Stimulated activated CD4-positive, alpha-beta T cell treated with anti-CD3 and anti-CD28 coated beads, Interleukin-12 subunit alpha, Interleukin-12 subunit beta, amount 100 ng/mL, for 48 hours (primary cell): ENCODE data around the gene DPEP3.
A peak's percentile ranks its signal among the peaks of the same experiment; 100 is the strongest.
"Not testable (repeated sequence)": the region's sequence is repeated elsewhere in the genome, so short reads cannot be mapped to it uniquely, and the experiment has no call there.

Source experiments
- DNase-seq, 3 donors: peaks; one replicate each; pipeline ENCODE4 v3.0.0-alpha.2; 2020; ENCODE audit warnings: low read depth in 2 of 3, low spot score in 1 of 3

The DPEP3 gene

GRCh38 chr16:67945392-67945933 is 34.8 kb downstream of the DPEP3 start:
- DNase-seq: no peak

GRCh38 chr16:67944690-67945391 is 35.5 kb downstream of the DPEP3 start:
- no peak for DNase-seq

- no peak for DNase-seq
These were observed 36.4 kb downstream of the DPEP3 start, which contains the start of gene LCAT for GRCh38 chr16:67943619-67944504. Gene LCAT, minus strand, starts transcription at chr16:67944120. Its CDS starts 19 bp downstream, at chr16:67944101.

- DNase-seq: no peak
These were observed 37.1 kb downstream of the DPEP3 start for GRCh38 chr16:67943256-67943618.

GRCh38 chr16:67942510-67943255 is 37.6 kb downstream of the DPEP3 start:
- DNase-seq: no peak

- DNase-seq: no peak
These were observed 38.1 kb downstream of the DPEP3 start for GRCh38 chr16:67942200-67942509.

- DNase-seq: no peak
These were observed 38.7 kb downstream of the DPEP3 start for GRCh38 chr16:67941469-67942199.

GRCh38 chr16:67940446-67941089 is 39.7 kb downstream of the DPEP3 start:
- no peak for DNase-seq

- peak in 1 of 3 donors; percentile 26 for DNase-seq
These were observed 40.5 kb downstream of the DPEP3 start for GRCh38 chr16:67939507-67940445.

GRCh38 chr16:67937713-67938112 is 42.6 kb downstream of the DPEP3 start:
- DNase-seq: not testable (repeated sequence)

- DNase-seq: peak; percentile 63 to 70 (median 68)
These were observed 43.3 kb downstream of the DPEP3 start for GRCh38 chr16:67936880-67937605.

- peak in 2 of 3 donors; percentile 25 to 29 for DNase-seq
These were observed 44.0 kb downstream of the DPEP3 start, which contains the start of gene PSMB10 for GRCh38 chr16:67936124-67936879. Gene PSMB10, minus strand, starts transcription at chr16:67936850. Its CDS starts 101 bp downstream, at chr16:67936749.

- DNase-seq: peak; percentile 95
These were observed 44.7 kb downstream of the DPEP3 start for GRCh38 chr16:67935402-67936123.

- DNase-seq: no peak
These were observed 45.2 kb downstream of the DPEP3 start for GRCh38 chr16:67935101-67935401.

GRCh38 chr16:67934306-67935100 is 45.8 kb downstream of the DPEP3 start:
- no peak for DNase-seq

- no peak for DNase-seq
These were observed 46.5 kb downstream of the DPEP3 start for GRCh38 chr16:67933805-67934204.
